ENCODE measurements around the gene NFIB. TPM values are rescaled to one million over a fixed set of nuclear protein-coding genes. Genes with fewer than 3 reads are reported as not detected.
A peak's percentile ranks its signal among the peaks of the same experiment; 100 is the strongest.

The NFIB gene
- total RNA-seq, 1 experiment from 2014 or later: not detected

DNA sequence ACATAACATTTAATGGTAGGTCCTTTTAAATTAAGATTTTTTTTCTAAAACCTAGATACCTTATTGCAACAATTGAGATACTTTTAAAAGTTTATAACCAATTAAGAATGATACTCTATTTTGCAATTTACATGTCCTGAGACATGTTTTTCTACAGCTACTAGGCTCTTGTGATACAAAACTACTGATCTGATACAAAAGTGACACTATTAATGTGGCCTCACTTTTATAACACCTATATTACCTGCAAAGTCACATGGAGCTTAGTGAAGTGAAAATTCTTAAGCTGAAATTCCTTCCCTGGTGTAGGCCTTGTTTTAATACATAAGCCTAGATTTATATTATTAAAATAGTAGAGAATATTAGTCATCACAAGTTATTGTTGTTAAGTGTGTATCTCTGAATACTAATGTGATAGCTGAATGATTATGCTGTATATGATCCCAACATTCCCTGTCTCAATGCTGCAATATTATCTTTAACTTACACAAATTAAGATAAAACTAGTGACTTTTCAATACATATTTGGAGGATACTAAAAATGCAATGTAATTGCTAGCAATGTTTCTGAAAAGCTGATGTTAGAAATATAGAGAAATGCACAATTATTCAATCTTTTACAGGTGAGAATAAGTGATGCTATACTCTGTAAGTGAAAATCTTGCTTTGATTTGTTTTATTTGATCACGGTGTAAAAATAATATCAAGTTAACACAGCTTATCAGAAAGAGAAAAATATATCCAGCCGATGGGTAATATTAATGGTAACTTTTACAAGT, 2.6 kb downstream of the NFIB start:
- DNase-seq (ENCODE audit: low spot score): no peak
- in situ Hi-C loops (cut with HindIII; ENCODE audit: low sequenced_read_pairs): no loop called here

DNA sequence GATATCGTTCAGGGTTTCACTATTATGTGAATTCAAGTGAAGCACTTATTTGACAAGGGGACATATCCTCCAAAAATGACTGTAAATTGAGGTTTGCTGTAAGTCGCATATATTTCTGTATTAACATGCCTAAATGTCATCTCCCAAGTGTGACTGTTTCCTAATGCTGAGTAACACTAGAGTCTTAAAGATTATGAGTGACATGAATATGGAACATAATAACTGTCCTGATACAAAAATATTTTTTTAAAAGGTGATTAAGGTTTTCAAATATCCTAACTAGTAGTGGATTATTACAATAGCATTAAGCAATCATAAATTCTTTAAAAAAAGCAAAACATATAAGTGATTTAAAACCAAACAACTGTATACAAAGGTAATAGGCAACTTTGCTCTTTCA, 3.6 kb downstream of the NFIB start:
- in situ Hi-C loops (cut with HindIII; ENCODE audit: low sequenced_read_pairs): no loop called here

DNA sequence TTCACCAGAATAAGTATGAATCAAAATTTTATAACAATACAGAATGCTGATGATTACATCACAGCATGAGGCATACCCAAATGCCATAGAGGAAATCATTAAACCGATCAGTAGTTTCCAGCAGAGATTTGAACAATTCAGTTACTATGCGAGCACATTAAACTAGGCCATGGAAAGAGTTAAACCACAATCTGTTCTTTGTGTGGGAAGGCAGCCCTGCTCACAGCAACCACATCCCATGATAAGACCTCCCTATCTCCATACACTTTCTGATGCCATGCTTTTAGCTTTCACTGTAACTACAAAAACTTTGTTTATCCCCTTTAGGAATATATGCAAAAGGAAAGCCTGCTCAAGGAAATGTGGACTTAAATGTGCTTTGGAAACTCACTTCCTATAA, 4.5 kb downstream of the NFIB start:
- in situ Hi-C loops (cut with HindIII; ENCODE audit: low sequenced_read_pairs): no loop called here
- DNase-seq (ENCODE audit: low spot score): peak; percentile 62

More for the DNA sequence above, 3.6 kb downstream of the NFIB start:
- no peak for DNase-seq (ENCODE audit: low spot score)

DNA sequence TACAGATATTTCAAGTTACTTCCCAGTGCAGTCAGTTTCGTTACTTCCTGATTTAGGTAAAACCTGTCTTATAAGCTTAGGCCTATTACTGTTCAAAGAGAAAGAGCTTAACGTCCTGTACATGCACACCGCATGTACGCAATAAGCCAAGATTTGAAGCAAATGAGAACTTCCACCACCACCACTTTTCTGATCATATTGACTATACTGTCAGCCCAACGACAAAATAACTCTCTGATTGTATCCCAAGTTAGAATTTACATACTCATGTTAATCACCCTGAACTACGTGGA, 5.1 kb downstream of the NFIB start:
- DNase-seq (ENCODE audit: low spot score): no peak
- in situ Hi-C loops (cut with HindIII; ENCODE audit: low sequenced_read_pairs): no loop called here

DNA sequence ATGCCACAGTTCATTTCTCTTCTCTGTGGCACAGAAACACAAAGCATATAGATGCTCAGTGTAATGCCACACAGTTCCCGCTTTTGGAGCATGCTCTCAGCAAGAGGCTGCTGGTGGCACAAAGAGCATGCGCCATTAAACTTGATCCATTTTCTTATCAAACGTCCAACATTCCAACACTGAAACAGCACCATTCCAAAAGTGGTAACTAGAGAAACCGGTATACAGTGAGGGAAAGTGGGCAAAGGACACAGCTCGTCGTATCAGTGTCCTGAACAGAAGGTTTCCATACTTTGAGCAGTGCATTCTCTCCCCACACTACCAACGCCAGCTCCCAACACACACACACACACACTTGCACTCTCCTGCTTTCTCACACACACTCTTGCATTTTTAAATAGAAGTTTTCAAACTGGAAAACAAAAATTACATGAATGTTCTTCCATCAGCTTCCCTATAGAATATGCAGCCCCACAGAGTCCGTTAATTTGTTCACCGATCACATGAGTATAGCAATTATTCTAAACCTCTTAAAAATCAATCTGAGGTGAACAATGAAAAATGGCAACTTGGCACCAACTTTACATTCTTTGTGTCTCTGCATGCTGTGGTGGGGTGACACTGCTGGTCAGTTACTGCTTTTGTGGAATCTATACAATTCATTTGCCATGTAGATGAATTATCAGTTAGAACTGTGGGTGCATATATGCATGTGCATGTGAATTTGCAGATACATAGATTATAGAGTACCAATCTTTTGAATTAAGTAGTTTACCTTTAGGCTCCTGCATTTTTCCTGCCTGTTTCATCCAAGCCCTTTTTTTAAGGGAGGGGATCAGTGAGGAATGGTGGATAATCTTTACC, 5.7 kb downstream of the NFIB start:
- peak; percentile 79 for DNase-seq (ENCODE audit: low spot score)
- in situ Hi-C loops (cut with HindIII; ENCODE audit: low sequenced_read_pairs): no loop called here

DNA sequence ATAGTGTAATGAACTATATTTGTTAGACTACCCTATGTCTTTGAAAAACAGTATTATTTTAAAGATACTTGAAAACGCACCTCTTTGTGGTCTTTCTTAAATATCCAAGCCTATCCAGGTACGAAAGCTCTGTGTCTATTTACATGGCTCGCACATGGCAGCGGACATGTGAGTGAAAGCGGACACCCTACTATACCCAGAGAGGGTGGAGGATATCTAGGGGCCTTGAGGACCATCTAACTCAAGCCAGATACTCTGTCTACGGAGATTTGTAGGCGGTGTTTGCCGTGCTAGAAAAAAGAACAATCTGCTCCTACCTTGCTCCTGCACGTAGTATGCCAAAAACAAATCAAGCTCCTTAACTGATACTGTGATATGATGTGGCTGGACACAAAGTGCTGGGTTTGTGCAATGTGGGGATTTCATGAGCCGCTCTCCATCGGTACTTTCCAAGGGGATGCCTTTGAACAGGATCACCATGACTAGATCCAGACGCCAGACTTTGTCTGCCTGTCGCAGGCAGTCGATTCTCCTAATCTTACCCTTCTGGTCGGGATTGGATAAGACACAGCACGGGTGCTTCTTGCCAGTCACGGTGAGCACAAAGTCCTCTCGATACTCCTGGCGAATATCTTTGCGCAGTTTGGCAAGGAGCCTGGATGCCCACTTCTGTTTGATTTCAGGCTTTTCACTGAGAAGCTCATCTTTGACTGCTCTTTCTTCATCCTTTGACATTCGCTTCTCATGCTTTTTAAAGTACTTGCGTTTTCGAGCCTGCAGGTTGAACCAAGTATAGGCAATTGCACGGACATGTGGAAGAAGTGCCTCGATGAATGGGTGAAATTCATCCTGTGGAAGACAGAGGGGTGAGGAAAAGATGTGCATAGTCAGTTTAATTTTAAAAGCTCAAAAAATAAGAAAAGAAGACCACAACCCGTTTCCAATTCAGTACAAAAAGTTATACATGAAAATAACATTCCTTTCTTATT, 7.0 kb downstream of the NFIB start:
- in situ Hi-C loops (cut with HindIII; ENCODE audit: low sequenced_read_pairs): no loop called here
- DNase-seq (ENCODE audit: low spot score): peak; percentile 78

- no peak for DNase-seq (ENCODE audit: low spot score)
- in situ Hi-C loops (cut with HindIII; ENCODE audit: low sequenced_read_pairs): no loop called here
Measured at GRCh38 chr9:14306188-14306587, 7.8 kb downstream of the NFIB start.

DNA sequence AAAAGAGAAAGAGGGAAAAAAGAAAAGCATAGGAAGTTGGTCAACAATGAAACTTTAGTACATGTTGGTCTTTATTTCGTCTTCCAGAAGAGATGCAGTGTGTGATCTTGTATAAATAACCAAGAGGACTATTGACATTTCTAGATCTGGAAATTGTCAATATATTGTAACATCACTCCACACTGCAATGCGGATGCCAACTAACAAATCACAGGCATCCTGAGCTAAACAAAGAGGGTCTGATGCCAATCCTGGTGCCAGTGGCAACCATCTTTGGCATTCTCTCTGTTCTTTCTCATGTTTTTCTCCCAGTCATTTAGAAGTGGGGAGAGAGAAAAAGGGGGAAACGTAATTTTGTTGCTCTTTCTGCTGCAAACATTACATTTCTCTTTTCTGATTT, 9.7 kb downstream of the NFIB start:
- in situ Hi-C loops (cut with HindIII; ENCODE audit: low sequenced_read_pairs): no loop called here
- DNase-seq (ENCODE audit: low spot score): no peak

DNA sequence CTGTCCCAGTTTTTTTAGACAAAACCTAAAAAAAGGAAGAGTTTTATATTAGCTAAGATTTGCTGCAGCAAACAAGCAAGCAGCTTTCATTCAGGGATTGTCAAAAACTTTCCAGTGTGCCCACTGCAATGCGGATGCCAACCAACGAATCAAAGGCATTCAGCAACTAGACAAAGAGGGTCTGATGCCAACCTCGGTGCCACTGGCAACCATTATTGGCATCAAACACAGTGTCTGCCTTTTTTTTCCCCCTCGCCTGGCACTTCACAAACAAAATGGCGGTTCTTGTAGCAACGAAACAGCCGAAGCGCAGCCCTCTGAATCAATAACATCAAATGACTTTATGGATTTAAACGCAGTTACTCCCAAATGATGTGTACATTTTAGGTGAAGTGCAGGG, 10.4 kb downstream of the NFIB start:
- in situ Hi-C loops (cut with HindIII; ENCODE audit: low sequenced_read_pairs): no loop called here
- DNase-seq (ENCODE audit: low spot score): peak; percentile 40

- no peak for DNase-seq (ENCODE audit: low spot score)
- in situ Hi-C loops (cut with HindIII; ENCODE audit: low sequenced_read_pairs): no loop called here
Measured at GRCh38 chr9:14303100-14303499, 10.8 kb downstream of the NFIB start.

GRCh38 chr9:14302405-14302804, 11.5 kb downstream of the NFIB start:
- in situ Hi-C loops (cut with HindIII; ENCODE audit: low sequenced_read_pairs): no loop called here
- DNase-seq (ENCODE audit: low spot score): no peak

DNA sequence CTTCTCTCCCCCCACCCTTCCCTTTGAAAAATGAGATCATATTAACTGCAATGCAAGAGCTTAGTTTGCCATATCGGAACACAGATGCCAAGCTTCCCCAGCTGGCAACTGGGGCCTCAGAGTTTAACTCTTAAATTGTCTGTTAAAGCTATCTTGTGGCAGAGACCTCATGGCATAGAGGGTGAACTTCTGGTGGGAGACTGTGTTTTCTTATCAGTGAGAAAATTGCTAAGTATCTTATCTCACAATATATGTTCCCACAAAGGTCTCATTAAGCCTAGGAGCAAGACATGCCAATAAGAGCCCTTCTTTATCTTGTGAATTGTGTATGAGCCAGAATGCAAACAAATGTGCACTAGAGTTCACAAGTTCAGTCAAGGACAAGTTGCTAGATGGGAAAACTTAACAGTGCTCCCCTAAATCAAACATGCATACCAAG, 12.3 kb downstream of the NFIB start:
- in situ Hi-C loops (cut with HindIII; ENCODE audit: low sequenced_read_pairs): no loop called here
- DNase-seq (ENCODE audit: low spot score): peak; percentile 18

DNA sequence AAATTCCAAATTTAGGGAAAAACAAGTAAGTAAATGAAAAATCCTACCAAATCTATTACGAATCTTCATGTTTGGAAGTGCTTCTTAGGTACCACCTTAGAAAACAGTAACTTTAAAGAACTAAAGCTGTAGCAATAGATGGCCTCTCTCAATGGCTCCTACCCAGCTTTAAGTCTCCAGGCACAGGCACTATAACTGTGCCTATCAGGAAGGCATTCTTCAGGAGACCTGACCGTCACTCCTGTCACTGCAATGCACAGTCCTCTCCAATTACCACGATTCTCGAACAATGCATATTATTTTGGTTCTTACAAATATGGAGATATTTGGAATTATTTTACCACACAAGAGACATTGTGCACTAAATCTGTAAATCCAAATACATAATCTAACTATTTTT, 12.9 kb downstream of the NFIB start:
- in situ Hi-C loops (cut with HindIII; ENCODE audit: low sequenced_read_pairs): no loop called here
- no peak for DNase-seq (ENCODE audit: low spot score)

- in situ Hi-C loops (cut with HindIII; ENCODE audit: low sequenced_read_pairs): no loop called here
- DNase-seq (ENCODE audit: low spot score): no peak
Measured at GRCh38 chr9:14300588-14300987, 13.4 kb downstream of the NFIB start.

DNA sequence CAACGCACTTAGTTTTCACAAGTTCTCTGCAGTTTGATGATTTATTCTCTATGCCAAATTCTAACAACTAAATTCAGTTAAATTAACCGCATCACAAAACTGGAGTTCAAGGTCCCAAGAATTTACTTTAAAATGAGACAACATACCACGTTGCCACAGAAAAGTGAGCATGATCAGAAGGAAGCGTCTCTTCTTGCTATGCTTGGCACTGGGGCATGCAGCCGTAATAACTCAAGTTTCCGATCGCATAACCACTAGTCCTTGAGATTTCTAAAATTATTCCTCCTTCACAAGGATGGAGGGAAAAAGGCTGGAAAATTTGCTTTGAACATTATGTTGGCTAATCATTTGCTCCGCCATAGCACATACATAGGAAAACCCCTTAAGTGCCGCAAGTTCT, 13.9 kb downstream of the NFIB start:
- no peak for DNase-seq (ENCODE audit: low spot score)
- in situ Hi-C loops (cut with HindIII; ENCODE audit: low sequenced_read_pairs): no loop called here

GRCh38 chr9:14298601-14299022, 15.3 kb downstream of the NFIB start:
- DNase-seq (ENCODE audit: low spot score): no peak
- in situ Hi-C loops (cut with HindIII; ENCODE audit: low sequenced_read_pairs): no loop called here

DNA sequence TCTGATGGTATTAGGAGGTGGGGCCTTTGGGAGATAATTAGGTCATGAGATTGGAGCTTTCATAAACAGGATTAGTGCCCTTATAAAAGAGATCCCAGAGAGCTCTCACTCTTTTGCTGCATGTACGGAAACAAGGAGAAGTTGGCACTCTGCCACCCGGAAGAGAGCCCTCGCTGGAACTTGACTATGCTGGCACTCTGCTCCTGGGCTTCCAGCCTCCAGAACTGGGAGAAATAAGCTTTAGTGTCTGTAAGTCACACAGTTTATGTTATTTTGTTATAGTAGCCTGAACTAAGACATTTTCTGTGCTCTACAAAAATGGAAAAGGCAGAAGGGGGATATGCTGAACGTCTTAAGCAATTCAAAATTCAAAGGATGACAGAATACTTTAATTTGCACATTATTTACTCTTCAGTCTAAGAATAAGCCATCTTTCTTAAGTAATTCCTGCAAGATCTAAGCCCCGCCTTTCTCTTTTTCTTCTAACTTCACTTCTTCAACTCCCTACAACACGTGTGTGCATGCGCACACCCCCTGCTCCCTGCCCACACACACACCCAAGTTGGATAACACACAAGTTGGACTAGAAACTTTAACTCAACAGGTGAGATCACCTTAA, 17.3 kb downstream of the NFIB start:
- peak; percentile 25 for DNase-seq (ENCODE audit: low spot score)
- in situ Hi-C loops (cut with HindIII; ENCODE audit: low sequenced_read_pairs): no loop called here

DNA sequence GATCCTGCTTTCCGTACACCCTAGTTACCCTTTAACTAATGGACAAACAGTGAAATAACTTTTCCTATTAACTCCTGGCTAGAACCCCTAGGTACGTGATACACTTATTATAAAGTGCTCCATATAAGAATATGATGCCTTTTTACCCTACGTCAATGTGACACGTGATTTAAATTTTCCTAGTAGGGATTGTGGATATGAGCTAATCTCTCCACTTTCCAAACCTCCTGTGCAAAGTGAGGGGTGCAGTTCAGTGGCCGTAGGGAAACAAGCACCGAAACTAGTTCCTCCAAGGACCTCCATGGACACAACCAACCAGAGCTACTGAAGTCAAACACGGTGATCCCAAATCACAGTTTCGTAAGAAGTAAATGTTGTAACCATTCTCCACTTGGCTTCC, 19.3 kb downstream of the NFIB start:
- no peak for DNase-seq (ENCODE audit: low spot score)
- in situ Hi-C loops (cut with HindIII; ENCODE audit: low sequenced_read_pairs): no loop called here

GRCh38 chr9:14293801-14294200, 20.1 kb downstream of the NFIB start:
- DNase-seq (ENCODE audit: low spot score): no peak
- in situ Hi-C loops (cut with HindIII; ENCODE audit: low sequenced_read_pairs): no loop called here

Measured in G401 (cell line).